Measurements from ENCODE around the gene PRKCH. TPM values are rescaled to one million over a fixed set of nuclear protein-coding genes. Genes with fewer than 3 reads are reported as not detected.

Gene PRKCH
- total and polyA plus RNA-seq, 9 of the 15 experiments (the other 6 are each of a cell fraction or from before 2014, with no cell fraction given), result 0.61 to 4.4 (median 4.0) TPM

DNA sequence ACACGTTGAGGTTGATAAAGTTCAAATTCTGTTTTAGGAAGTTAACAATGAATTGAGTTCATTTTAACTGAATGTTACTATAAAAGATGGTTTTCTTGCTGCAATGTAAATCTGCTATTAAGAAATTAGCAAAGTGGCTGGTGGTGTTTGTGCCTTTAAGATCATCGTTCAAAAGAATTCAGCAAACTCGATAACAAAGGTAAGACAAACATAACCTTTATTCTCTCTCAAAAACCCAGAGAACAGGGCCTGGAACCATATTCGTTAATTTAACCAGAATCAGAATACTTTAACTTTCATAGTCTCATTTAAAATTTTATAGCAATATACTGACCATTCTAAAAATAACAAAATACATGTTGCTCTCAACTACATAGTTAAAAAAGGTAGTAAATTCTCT, 43.6 kb upstream of the PRKCH start:
- Histone ChIP-seq H3K4me2 (ENCODE audit: insufficient read depth, low read length) (no peak overlapping the region), H3K4me1 (replicated peaks in 1 of 2; ENCODE audit: control insufficient read depth in 2 of 2, insufficient read depth in 2 of 2, low read length in 2 of 2) (no peaks in the 10 kb centered on the region), H3K79me2 (ENCODE audit: control insufficient read depth, insufficient read depth, low read length) (no peaks in the 10 kb centered on the region), H3K9me1 (ENCODE audit: control insufficient read depth, insufficient read depth, low read length) (no peaks in the 10 kb centered on the region), H3K9ac (ENCODE audit: insufficient read depth in 1 of 2, low read depth in 2 of 2, low read length in 2 of 2) (no peak overlapping the region), H4K20me1 (replicated peaks; ENCODE audit: control insufficient read depth, insufficient read depth, low read length) (no peaks in the 10 kb centered on the region), H3K27me3 (ENCODE audit: control insufficient read depth in 2 of 2, insufficient read depth in 2 of 2, low read length in 2 of 2) (no peaks in the 10 kb centered on the region; a peak in 1 of 5 replicates), H3K36me3 (ENCODE audit: control insufficient read depth, insufficient read depth, low read length) (no peaks in the 10 kb centered on the region), H3K27ac (ENCODE audit: extremely low read depth, low read depth, low read length) (no peak overlapping the region), H3K4me3 (no peak overlapping the region), H2AFZ (ENCODE audit: low read depth, low read length) (no peak overlapping the region), H3K9me3 (replicated peaks; ENCODE audit: control insufficient read depth, insufficient read depth, low read depth, low read length) (no peaks in the 10 kb centered on the region)
- TF ChIP-seq LARP7 (IDR thresholded peaks at IDR 0.05) (no peak), RNF219 (CRISPR knock-in tag; IDR thresholded peaks at IDR 0.05) (no peak), ZNF445 (CRISPR knock-in tag; IDR thresholded peaks at IDR 0.05; ENCODE audit: low read depth) (no peak), HLTF (IDR thresholded peaks at IDR 0.05) (no peak), ZNF76 (CRISPR knock-in tag; IDR thresholded peaks at IDR 0.05; ENCODE audit: borderline replicate concordance) (no peak), GABPB2 (CRISPR knock-in tag; conservative IDR thresholded peaks at IDR 0.05) (no peak), ZNF444 (CRISPR knock-in tag; IDR thresholded peaks at IDR 0.05) (no peak), ATF4 (CRISPR knock-in tag; IDR thresholded peaks at IDR 0.05) (no peak), CBFA2T2 (conservative IDR thresholded peaks at IDR 0.05) (no peak)
- TF ChIP-seq, protein P1, sequence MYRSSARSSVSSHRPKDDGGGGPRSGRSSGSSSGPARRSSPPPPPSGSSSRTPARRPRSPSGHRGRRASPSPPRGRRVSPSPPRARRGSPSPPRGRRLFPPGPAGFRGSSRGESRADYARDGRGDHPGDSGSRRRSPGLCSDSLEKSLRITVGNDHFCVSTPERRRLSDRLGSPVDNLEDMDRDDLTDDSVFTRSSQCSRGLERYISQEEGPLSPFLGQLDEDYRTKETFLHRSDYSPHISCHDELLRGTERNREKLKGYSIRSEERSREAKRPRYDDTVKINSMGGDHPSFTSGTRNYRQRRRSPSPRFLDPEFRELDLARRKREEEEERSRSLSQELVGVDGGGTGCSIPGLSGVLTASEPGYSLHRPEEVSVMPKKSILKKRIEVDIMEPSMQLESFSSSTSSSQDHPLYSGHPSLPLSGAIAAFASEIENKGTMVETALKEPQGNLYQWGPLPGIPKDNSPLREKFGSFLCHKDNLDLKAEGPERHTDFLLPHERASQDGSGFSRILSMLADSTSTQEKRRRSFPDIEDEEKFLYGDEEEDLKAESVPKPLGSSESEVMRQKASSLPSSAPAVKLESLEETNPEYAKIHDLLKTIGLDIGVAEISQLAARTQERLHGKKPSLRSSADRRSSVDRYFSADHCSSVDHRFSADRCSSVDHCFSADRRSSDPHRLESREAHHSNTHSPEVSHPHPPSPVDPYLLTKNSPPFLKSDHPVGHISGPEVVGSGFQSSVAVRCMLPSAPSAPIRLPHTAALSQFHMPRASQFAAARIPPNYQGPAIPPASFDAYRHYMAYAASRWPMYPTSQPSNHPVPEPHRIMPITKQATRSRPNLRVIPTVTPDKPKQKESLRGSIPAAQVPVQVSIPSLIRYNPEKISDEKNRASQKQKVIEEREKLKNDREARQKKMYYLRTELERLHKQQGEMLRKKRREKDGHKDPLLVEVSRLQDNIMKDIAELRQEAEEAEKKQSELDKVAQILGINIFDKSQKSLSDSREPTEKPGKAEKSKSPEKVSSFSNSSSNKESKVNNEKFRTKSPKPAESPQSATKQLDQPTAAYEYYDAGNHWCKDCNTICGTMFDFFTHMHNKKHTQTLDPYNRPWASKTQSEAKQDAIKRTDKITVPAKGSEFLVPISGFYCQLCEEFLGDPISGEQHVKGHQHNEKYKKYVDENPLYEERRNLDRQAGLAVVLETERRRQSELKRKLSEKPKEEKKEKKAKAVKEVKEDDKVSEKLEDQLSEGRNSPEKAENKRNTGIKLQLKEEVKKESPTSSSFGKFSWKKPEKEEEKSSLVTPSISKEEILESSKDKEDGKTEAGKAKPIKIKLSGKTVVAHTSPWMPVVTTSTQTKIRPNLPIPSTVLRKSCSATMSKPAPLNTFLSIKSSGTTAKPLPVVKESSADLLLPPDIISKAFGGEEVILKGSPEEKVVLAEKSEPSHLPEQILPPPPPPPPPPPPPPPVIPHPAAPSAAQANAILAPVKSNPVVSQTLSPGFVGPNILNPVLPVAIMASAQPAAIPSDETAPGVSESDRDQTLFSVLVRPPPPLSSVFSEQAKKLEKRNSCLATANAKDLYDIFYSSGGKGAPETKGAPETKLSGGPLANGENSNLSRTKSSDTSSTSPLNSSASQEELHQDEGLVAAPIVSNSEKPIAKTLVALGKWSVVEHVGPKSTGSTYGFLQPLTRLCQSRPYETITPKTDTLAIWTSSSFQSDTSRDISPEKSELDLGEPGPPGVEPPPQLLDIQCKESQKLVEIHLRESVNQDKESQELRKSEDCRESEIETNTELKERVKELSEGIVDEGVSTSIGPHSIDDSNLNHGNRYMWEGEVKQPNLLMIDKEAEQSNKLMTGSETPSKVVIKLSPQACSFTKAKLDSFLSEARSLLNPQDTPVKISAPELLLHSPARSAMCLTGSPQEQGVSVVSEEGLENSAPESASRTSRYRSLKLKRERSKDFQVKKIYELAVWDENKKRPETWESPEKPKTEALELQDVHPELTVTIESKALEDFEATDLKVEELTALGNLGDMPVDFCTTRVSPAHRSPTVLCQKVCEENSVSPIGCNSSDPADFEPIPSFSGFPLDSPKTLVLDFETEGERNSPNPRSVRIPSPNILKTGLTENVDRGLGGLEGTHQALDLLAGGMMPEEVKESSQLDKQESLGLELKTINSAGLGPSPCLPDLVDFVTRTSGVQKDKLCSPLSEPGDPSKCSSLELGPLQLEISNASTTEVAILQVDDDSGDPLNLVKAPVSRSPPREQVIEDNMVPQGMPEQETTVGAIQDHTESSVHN (IDR thresholded peaks at IDR 0.05; ENCODE audit: borderline replicate concordance in 1 of 2, low read depth in 1 of 2), result no peak
- FAIRE-seq, result no peak
- in situ Hi-C loops (cut with MboI), result loop anchor here (25.0 kb wide), 1 partner anchor 835 kb away; no protein-coding TSS in a partner anchor
- WGBS (ENCODE audit: insufficient coverage, low coverage, missing lambda C conversion rate), result 0% methylated on average over 4 of the region's 4 CpGs
- ChIA-PET CTCF (ENCODE audit: low intra/inter-chr PET ratio) (no interaction called here), POLR2A (no interaction called here)
- no peak for DNase-seq (ENCODE audit: extremely low read depth in 1 of 4, low spot score in 3 of 4)
- intact Hi-C loops (cut with micrococcal nuclease), result no loop called here
- no peak for ATAC-seq
- no TSS peak for BruUV-seq (replicated peaks)
